ENCODE measurements around the gene EVC2. TPM values are rescaled to one million over a fixed set of nuclear protein-coding genes. Genes with fewer than 3 reads are reported as not detected.

The EVC2 gene
- total RNA-seq, 1 experiment from 2014 or later = 7.8 TPM

DNA sequence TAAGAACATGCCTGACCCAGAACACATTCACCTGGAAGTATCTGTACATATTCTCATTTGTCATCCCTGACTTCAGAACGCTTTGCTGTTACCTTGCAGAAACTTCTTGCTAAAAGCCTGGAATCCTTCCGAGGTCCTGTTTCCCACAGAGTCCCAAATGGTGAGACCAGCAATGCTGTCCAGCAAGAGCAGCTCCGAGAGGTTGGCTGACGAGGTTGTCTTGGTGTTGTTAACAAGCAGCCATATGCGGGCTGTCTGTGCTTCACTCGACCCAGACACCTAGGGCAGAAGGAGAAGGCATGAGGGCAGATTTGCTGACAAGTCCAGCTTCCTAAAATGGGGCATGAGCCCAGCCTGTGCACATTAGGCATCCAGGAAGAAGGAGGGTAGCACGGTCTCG lies 19.3 kb downstream of the EVC2 start:
- Histone ChIP-seq H2AK5ac (ENCODE audit: insufficient read length, low read length) (no peak overlapping the region), H4K8ac (replicated peaks; ENCODE audit: insufficient read length, low read depth, low read length) (no peak overlapping the region), H4K20me1 (ENCODE audit: control insufficient read depth, insufficient read depth, insufficient read length) (no peaks in the 10 kb centered on the region), H4K5ac (ENCODE audit: insufficient read length, low read depth, low read length) (no peak overlapping the region), H3K4me1 (ENCODE audit: insufficient read depth, low read length) (no peaks in the 10 kb centered on the region), H3K23me2 (ENCODE audit: insufficient read length, low read depth, low read length, poor library complexity, severe bottlenecking) (no peaks in the 10 kb centered on the region), H3K27me3 (ENCODE audit: insufficient read depth, low read length) (no peaks in the 10 kb centered on the region), H3K56ac (ENCODE audit: insufficient read length, low read depth, low read length) (no peak overlapping the region), H3K4ac (ENCODE audit: low read depth, low read length) (no peak overlapping the region), H2BK12ac (ENCODE audit: insufficient read length, low read depth, low read length) (no peak overlapping the region), H3K79me1 (ENCODE audit: insufficient read depth, low read depth, low read length, poor library complexity, severe bottlenecking) (no peaks in the 10 kb centered on the region), H2AFZ (ENCODE audit: low read length) (no peak overlapping the region), H3K27ac (ENCODE audit: insufficient read length, low read depth, low read length) (no peak overlapping the region), H3K4me2 (ENCODE audit: insufficient read depth, insufficient read length, low read length) (no peak overlapping the region), H3K9ac (ENCODE audit: extremely low read depth, insufficient read length, low read length) (no peak overlapping the region), H3K14ac (ENCODE audit: insufficient read depth, low read length) (no peak overlapping the region; the same call in 1 of the 2 replicates), H2BK15ac (ENCODE audit: low read depth, low read length) (no peak overlapping the region), H3T11ph (ENCODE audit: low read length) (no peak overlapping the region), H3K9me3 (ENCODE audit: control insufficient read depth, low read depth, low read length) (no peaks in the 10 kb centered on the region), H2BK20ac (ENCODE audit: low read depth, low read length, poor library complexity, severe bottlenecking) (no peak overlapping the region), H3K23ac (ENCODE audit: insufficient read length, low read depth, low read length) (no peak overlapping the region), H3K18ac (ENCODE audit: insufficient read length, low read depth, low read length) (no peak overlapping the region), H4K91ac (ENCODE audit: insufficient read length, low read depth, low read length) (no peak overlapping the region), H2BK5ac (ENCODE audit: insufficient read length, low read length) (no peak overlapping the region), H2BK120ac (ENCODE audit: low read depth, low read length, poor library complexity, severe bottlenecking) (no peak overlapping the region), H3K79me2 (ENCODE audit: insufficient read depth, low read length) (no peaks in the 10 kb centered on the region)
- Mint-ChIP-seq H3K27ac (no peak overlapping the region), H3K4me3 (no peak overlapping the region), H3K36me3 (ENCODE audit: insufficient read depth in 1 of 3, low read depth in 3 of 3) (peaks cover 11 to 73% (median 43%) of the 10 kb centered on the region in 3 experiments), H3K9me3 (0 out of 5 replicates have a peak, but pooled peaks cover 0 to 3% of the 10 kb centered on the region in 2 experiments), H3K4me1 (no peaks in the 10 kb centered on the region), H3K27me3 (ENCODE audit: low read depth) (peaks cover 2% of the 10 kb centered on the region; the same call in 1 of the 2 replicates)
- TF ChIP-seq CTCF (conservative IDR thresholded peaks at IDR 0.05) = no peak
- WGBS (ENCODE audit: extremely low coverage, insufficient read length, low lambda C conversion rate) = no CpG with 5 or more reads among the region's 8 CpGs
- DNase-seq = no peak
